ENCODE results near the gene PCNX3. TPM values are rescaled to one million over a fixed set of nuclear protein-coding genes. Genes with fewer than 3 reads are reported as not detected.

Gene PCNX3
- total RNA-seq, 2 donors from 2014 or later, result 48.1 to 57.3 TPM

GRCh38 chr11:65606876-65607613, 8.5 kb upstream of the PCNX3 start:
- H3K4me3 ChIP-seq (ENCODE audit: low read length), result peak overlapping the region; percentile 59
- H3K36me3 ChIP-seq (ENCODE audit: control insufficient read depth, insufficient read depth, low read length), result peaks cover 65% of the 10 kb centered on the region
- Mint-ChIP-seq H3K9me3 (no peaks in the 10 kb centered on the region), H3K4me1 (peaks cover 4% of the 10 kb centered on the region), H3K36me3 (ENCODE audit: low read depth) (peaks cover 56% of the 10 kb centered on the region), H3K4me3 (peak overlapping the region; percentile 41), H3K27me3 (ENCODE audit: insufficient read depth) (peaks cover 2% of the 10 kb centered on the region), H3K27ac (peak overlapping the region; percentile 82)
- peak overlapping the region; percentile 12 for H3K27ac ChIP-seq (ENCODE audit: low read depth, low read length)
- no peaks in the 10 kb centered on the region for H3K27me3 ChIP-seq (ENCODE audit: control insufficient read depth, insufficient read depth, low read length, poor library complexity, severe bottlenecking)
- H3K9me3 ChIP-seq (ENCODE audit: control insufficient read depth, low read length), result no peaks in the 10 kb centered on the region
- no peak for TF ChIP-seq CTCF (conservative IDR thresholded peaks at IDR 0.05)
- no peak overlapping the region for H3K9ac ChIP-seq (ENCODE audit: extremely low read depth, low read length, poor library complexity, severe bottlenecking)
- H3K4me1 ChIP-seq (ENCODE audit: control insufficient read depth, insufficient read depth, low read length), result peaks cover 3% of the 10 kb centered on the region
- DNase-seq, result peak; percentile 100
- WGBS, 2 experiments (ENCODE audit: insufficient coverage in 1 of 2, insufficient read length in 1 of 2), result 5 to 6% methylated on average over 20 to 67 of the region's 67 CpGs

- peak overlapping the region; percentile 41 for H3K4me3 Mint-ChIP-seq
- Histone ChIP-seq H3K36me3 (ENCODE audit: control insufficient read depth, insufficient read depth, low read length) (peaks cover 64% of the 10 kb centered on the region), H3K4me3 (ENCODE audit: low read length) (peak overlapping the region; percentile 59), H3K4me1 (ENCODE audit: control insufficient read depth, insufficient read depth, low read length) (peaks cover 3% of the 10 kb centered on the region), H3K27me3 (ENCODE audit: control insufficient read depth, insufficient read depth, low read length, poor library complexity, severe bottlenecking) (no peaks in the 10 kb centered on the region), H3K27ac (ENCODE audit: low read depth, low read length) (peak overlapping the region; percentile 12), H3K9ac (ENCODE audit: extremely low read depth, low read length, poor library complexity, severe bottlenecking) (no peak overlapping the region), H3K9me3 (ENCODE audit: control insufficient read depth, low read length) (no peaks in the 10 kb centered on the region)
- no peak for TF ChIP-seq CTCF (conservative IDR thresholded peaks at IDR 0.05)
- 77 to 81% methylated on average over 28 to 37 of the region's 37 CpGs for WGBS, 2 experiments (ENCODE audit: insufficient coverage in 1 of 2, insufficient read length in 1 of 2)
- peaks cover 8% of the 10 kb centered on the region for H3K4me1 Mint-ChIP-seq
- no peaks in the 10 kb centered on the region for H3K9me3 Mint-ChIP-seq
- H3K27me3 Mint-ChIP-seq (ENCODE audit: insufficient read depth), result peaks cover 2% of the 10 kb centered on the region
- DNase-seq, result no peak
- H3K27ac Mint-ChIP-seq, result peak overlapping the region; percentile 26
- H3K36me3 Mint-ChIP-seq (ENCODE audit: low read depth), result peaks cover 57% of the 10 kb centered on the region
Observed at GRCh38 chr11:65607614-65608426, 7.8 kb upstream of the PCNX3 start.

- Mint-ChIP-seq H3K9me3 (no peaks in the 10 kb centered on the region), H3K27ac (no peak overlapping the region), H3K36me3 (ENCODE audit: low read depth) (peaks cover 43% of the 10 kb centered on the region), H3K4me1 (peaks cover 8% of the 10 kb centered on the region), H3K27me3 (ENCODE audit: insufficient read depth) (peaks cover 2% of the 10 kb centered on the region), H3K4me3 (no peak overlapping the region)
- no peak for TF ChIP-seq CTCF (conservative IDR thresholded peaks at IDR 0.05)
- Histone ChIP-seq H3K4me3 (ENCODE audit: low read length) (no peak overlapping the region), H3K36me3 (ENCODE audit: control insufficient read depth, insufficient read depth, low read length) (peaks cover 50% of the 10 kb centered on the region), H3K9ac (ENCODE audit: extremely low read depth, low read length, poor library complexity, severe bottlenecking) (no peak overlapping the region), H3K27ac (ENCODE audit: low read depth, low read length) (no peak overlapping the region), H3K9me3 (ENCODE audit: control insufficient read depth, low read length) (no peaks in the 10 kb centered on the region), H3K27me3 (ENCODE audit: control insufficient read depth, insufficient read depth, low read length, poor library complexity, severe bottlenecking) (no peaks in the 10 kb centered on the region), H3K4me1 (ENCODE audit: control insufficient read depth, insufficient read depth, low read length) (peaks cover 3% of the 10 kb centered on the region)
- WGBS, 2 experiments (ENCODE audit: insufficient coverage in 1 of 2, insufficient read length in 1 of 2), result 90 to 97% methylated on average over 3 of the region's 3 CpGs
- no peak for DNase-seq
Observed at GRCh38 chr11:65609229-65609628, 6.3 kb upstream of the PCNX3 start.

Data from endodermal cell (in vitro differentiated cells).